ENCODE measurements around the gene IL36G.

The IL36G gene

DNA sequence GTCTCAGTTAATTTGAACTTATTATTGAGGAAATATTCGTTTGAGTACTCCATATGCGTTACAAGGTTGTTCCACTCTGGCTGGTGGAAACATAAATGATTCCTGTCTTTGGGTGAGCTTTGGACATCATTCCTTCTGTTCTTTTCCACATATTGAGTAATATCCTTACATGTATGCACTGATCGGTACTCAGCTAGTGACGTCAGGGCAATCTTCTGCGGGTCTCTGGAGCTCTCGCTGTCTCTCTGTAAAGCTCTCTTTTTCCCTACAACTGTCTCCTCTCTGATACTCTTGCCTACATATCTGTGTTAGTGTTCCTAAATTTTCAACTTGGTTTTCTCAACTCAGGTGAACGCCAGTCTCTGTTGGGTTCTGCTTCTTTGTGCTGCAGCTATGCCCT, 23.4 kb upstream of the IL36G start:
- H3K27me3 Mint-ChIP-seq, result peaks cover 40% of the 10 kb centered on the region
- no peak for DNase-seq (ENCODE audit: low spot score in 2 of 2)
- H3K4me1 Mint-ChIP-seq, result no peaks in the 10 kb centered on the region

DNA sequence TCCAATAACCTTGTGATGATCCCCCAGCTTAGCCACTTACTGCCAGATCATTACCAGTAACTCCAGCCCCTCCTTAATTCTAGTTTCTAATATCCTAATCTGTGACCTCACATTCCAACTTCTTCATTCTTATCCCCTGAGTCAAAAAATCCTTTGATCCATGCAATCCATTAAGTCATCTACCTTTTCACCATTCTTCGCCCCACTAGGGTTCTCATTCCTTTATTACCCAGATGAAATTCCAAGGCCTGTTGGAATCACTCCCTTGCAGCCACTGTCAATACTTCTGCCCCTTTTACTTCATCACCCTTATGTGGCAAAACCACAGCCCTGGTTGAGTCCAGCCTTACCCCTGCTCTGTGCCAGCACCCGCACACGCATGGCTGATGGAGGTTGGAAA, 20.3 kb upstream of the IL36G start:
- Mint-ChIP-seq H3K36me3 (ENCODE audit: insufficient read depth) (no peaks in the 10 kb centered on the region), H3K27ac (ENCODE audit: low read depth) (no peak overlapping the region), H3K9me3 (no peaks in the 10 kb centered on the region), H3K27me3 (peaks cover 13% of the 10 kb centered on the region), H3K4me3 (no peak overlapping the region), H3K4me1 (no peaks in the 10 kb centered on the region)
- ATAC-seq (replicated peaks; ENCODE audit: extremely low read depth, poor library complexity, severe bottlenecking), result no peak
- DNase-seq (ENCODE audit: low spot score in 2 of 2), result no peak

More for the DNA sequence above, 23.4 kb upstream of the IL36G start:
- Mint-ChIP-seq H3K4me3 (no peak overlapping the region), H3K36me3 (ENCODE audit: insufficient read depth) (no peaks in the 10 kb centered on the region), H3K27ac (ENCODE audit: low read depth) (no peak overlapping the region), H3K9me3 (no peaks in the 10 kb centered on the region)
- no peak for ATAC-seq (replicated peaks; ENCODE audit: extremely low read depth, poor library complexity, severe bottlenecking)

DNA sequence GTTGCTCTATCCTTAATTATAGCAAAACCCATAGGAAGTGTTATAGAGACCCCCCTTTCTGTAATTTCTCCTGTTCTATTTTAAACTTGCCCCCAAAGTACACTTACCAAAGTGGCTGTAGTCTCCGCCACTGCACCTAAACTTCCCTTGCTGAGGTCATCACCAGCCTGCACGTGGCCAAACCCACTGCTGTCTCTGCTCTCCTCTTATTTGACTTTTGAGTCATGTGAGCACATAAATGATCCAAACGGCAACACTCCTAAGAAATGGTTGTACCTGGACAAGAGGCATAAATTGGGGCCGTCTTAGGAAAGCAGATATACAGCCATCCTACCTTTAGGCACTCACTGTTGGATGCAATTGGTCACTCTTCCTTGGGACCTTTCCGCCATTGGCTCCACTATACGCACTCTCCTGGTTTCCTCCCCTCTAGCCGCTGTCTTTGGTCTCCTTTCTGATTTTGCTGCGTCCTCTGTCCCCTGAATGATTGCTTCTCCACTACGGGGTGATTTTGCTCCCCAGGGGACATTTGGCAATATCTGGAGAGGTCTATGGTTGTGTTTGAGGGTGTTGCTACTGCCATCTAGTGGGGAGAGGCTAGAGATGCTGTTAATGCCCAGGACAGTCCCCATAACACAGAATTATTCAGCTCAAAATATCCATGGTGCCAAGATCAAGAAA, 19.2 kb upstream of the IL36G start:
- no peaks in the 10 kb centered on the region for H3K36me3 Mint-ChIP-seq (ENCODE audit: insufficient read depth)
- no peak overlapping the region for H3K4me3 Mint-ChIP-seq
- DNase-seq (ENCODE audit: low spot score in 2 of 2) (no peak), ATAC-seq (replicated peaks; ENCODE audit: extremely low read depth, poor library complexity, severe bottlenecking) (peak; percentile 70)
- no peaks in the 10 kb centered on the region for H3K9me3 Mint-ChIP-seq
- H3K27ac Mint-ChIP-seq (ENCODE audit: low read depth), result no peak overlapping the region
- H3K27me3 Mint-ChIP-seq, result peaks cover 13% of the 10 kb centered on the region
- H3K4me1 Mint-ChIP-seq, result no peaks in the 10 kb centered on the region

DNA sequence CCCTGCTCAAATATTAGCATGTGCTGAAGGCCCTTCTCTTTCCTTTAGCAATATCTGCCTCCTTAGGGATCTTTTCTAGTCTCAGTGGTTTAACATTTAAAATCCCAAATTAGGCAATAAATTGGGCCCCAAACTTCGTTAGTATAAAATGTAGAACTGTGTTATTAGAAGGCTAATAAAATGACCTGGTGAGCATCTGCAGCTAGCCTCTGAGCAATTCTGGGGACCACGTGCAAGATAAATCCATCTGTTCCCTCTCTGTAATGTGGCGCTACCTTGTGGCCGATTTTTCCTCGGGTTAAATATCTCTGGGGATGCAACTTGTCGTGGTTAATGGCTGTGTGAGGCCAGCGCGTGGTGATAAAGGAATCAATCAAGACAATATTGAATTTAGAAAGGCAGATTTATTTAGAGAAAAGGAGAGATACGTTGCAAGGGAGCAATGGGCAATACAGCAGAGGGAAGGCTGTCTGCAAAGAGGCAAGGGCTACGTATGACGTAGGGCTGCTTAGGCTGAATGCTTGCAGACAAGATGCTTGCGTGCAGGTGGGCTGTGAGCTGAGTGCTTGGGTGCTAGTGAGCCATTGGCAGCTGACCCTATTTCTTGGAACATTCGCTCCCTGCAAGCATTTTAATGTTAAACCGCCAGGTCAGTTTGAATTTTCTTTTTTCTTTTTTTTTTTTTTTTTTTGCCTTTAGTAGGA, 18.5 kb upstream of the IL36G start:
- no peak for DNase-seq (ENCODE audit: low spot score in 2 of 2)
- H3K27ac Mint-ChIP-seq (ENCODE audit: low read depth), result no peak overlapping the region
- no peaks in the 10 kb centered on the region for H3K36me3 Mint-ChIP-seq (ENCODE audit: insufficient read depth)
- no peak for ATAC-seq (replicated peaks; ENCODE audit: extremely low read depth, poor library complexity, severe bottlenecking)
- H3K4me1 Mint-ChIP-seq, result no peaks in the 10 kb centered on the region
- no peak overlapping the region for H3K4me3 Mint-ChIP-seq
- H3K27me3 Mint-ChIP-seq, result peaks cover 10% of the 10 kb centered on the region
- no peaks in the 10 kb centered on the region for H3K9me3 Mint-ChIP-seq

DNA sequence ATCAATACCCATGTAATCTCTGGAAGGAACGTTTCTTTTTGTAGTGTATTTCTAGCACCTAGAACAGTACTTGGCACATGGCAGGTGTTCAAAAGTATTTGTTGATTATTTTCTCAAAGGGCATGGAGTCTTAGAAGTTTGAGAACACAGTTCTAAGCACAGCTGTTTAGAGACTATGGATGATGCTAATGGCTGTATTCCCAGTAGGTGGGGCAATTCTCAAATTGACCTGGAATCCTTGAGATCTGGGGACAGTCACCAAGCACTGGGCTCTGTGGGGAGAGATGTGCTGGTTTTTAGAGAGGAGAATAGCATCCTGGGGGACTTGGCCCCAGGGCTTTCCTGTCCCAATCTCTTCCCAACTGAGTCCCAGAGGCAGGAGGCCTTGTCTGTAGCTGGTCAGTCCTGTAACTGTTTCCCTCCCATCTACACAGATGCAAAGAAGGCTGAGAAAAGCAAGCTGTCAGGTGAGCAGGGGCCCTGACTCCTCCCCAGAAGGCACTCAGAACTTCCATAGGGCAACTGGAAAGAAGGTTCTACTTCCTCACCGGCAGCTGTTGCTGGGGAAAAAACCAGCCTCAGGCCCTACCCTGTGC, 17.5 kb upstream of the IL36G start:
- no peak overlapping the region for H3K4me3 Mint-ChIP-seq
- ATAC-seq (replicated peaks; ENCODE audit: extremely low read depth, poor library complexity, severe bottlenecking) (no peak), DNase-seq (ENCODE audit: low spot score in 2 of 2) (no peak)
- no peaks in the 10 kb centered on the region for H3K9me3 Mint-ChIP-seq
- no peaks in the 10 kb centered on the region for H3K36me3 Mint-ChIP-seq (ENCODE audit: insufficient read depth)
- no peaks in the 10 kb centered on the region for H3K27me3 Mint-ChIP-seq
- no peak overlapping the region for H3K27ac Mint-ChIP-seq (ENCODE audit: low read depth)
- H3K4me1 Mint-ChIP-seq, result no peaks in the 10 kb centered on the region

DNA sequence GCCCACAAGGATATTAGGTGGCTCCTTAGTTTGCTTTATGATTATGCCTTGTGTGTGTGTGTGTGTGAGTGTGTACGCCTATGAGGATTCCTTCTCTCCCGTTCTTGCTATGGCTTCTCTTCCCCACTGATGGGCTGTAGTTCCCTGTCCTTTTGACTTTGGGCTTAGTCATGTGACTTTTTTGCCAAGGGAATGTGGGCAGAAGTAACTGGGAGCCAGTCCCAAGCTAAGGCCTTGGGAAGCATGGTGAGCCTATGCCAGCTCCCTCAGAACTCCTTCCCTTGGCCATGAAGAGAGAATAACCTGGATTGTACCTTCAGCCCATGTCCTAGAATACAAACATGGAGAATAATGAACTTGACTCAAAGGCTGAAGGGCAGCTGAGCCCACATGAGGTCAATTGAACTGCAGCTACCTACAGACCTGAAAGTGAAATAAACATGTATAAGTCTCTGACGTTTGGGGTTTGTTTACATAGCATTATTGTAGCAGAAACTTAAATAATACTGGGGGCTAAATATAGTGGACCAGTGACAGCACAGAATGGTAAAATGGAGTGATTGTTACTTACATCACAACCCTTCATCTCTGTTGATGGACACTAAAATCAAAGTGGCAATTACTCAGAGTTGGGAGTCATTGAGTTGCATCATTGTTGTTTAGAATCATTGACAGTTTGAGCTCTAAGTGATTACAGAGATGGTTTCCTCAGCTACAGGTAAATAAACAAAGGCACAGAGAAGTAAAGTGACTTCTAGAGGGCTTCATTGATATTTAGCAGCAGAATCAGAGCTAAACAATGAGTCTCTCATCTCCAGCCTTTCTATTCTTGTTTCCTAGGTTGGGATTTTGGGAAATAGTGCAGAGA, 15.3 kb upstream of the IL36G start:
- Mint-ChIP-seq H3K27me3 (peaks cover 9% of the 10 kb centered on the region), H3K4me1 (no peaks in the 10 kb centered on the region), H3K36me3 (ENCODE audit: insufficient read depth) (no peaks in the 10 kb centered on the region), H3K9me3 (no peaks in the 10 kb centered on the region), H3K4me3 (no peak overlapping the region), H3K27ac (ENCODE audit: low read depth) (no peak overlapping the region)
- DNase-seq (ENCODE audit: low spot score in 2 of 2) (no peak), ATAC-seq (replicated peaks; ENCODE audit: extremely low read depth, poor library complexity, severe bottlenecking) (no peak)

DNA sequence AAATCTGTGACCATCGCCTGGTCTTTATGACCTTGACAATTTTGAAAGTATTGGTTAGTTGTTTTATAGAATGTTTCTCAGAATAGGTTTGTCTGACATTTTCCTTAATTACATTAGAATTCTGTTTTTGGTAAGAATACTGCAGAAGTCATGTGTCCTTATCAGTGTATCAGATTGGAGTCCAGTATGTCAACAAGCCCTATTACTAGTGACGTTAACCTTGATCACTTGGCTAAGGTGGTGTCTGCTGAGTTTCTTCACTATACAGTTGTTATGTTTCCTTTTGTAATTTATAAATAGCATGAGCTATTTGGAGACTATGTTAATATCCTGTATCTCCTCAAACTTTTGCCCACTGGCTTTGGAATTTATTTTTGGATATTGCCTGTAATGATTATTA, 10.8 kb upstream of the IL36G start:
- Mint-ChIP-seq H3K9me3 (no peaks in the 10 kb centered on the region), H3K27me3 (peaks cover 27% of the 10 kb centered on the region), H3K36me3 (ENCODE audit: insufficient read depth) (no peaks in the 10 kb centered on the region), H3K4me1 (no peaks in the 10 kb centered on the region), H3K27ac (ENCODE audit: low read depth) (no peak overlapping the region), H3K4me3 (no peak overlapping the region)
- ATAC-seq (replicated peaks; ENCODE audit: extremely low read depth, poor library complexity, severe bottlenecking) (no peak), DNase-seq (ENCODE audit: low spot score in 2 of 2) (no peak)

DNA sequence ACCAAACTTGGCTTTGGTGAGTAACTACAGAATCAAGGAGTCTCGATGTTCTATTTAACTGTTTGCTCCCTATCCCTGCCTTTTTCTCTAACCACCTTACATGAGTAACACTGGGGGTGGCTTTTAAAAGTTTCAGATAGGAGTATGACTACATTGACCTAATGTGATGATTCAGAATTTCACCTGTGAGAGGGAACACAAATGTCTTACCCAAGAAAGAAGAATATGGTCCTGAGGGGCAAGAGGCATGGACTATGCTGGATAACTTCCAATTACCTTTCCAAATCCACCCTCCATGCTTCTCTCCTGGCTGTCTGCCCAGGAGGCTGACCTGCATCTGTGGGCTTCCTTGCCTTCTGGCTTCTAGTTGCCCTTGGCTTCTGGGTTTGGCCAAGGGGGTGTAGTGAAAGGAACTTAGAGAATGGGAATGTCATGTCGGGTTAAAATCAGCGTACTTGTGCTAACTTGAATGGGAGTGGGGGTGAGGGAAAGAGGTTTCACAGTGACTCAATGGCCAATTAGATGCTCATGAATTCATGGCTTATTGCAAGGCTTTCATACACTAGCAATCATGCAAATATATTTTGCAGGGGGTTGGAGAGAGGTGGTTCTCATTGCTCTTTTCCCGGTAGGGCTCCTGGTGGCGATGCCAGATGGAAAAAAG, 5.3 kb upstream of the IL36G start:
- no peaks in the 10 kb centered on the region for H3K36me3 Mint-ChIP-seq (ENCODE audit: insufficient read depth)
- no peak overlapping the region for H3K4me3 Mint-ChIP-seq
- H3K27ac Mint-ChIP-seq (ENCODE audit: low read depth), result no peak overlapping the region
- peaks cover 43% of the 10 kb centered on the region for H3K27me3 Mint-ChIP-seq
- H3K9me3 Mint-ChIP-seq, result no peaks in the 10 kb centered on the region
- no peaks in the 10 kb centered on the region for H3K4me1 Mint-ChIP-seq
- DNase-seq (ENCODE audit: low spot score in 2 of 2) (no peak), ATAC-seq (replicated peaks; ENCODE audit: extremely low read depth, poor library complexity, severe bottlenecking) (no peak)

DNA sequence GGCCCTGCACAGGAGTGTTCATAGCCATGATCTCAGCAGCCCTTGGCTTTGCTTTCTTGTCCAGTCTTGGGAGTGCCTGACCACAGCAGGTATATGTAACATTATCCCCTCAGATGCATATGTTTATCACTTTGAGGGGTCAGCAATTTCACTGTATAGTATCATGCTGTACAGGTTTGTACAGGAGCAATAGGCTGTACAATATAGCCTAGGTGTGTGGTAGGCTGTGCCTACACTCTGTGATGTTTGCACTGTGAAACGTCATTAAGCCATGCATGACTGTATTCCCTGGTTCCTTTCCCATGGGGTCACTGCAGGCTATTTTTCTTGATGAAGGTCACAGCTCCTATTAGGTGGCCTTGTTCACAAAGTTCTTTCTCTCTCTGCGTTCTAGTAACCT, 4.7 kb upstream of the IL36G start:
- DNase-seq (ENCODE audit: low spot score in 2 of 2) (no peak), ATAC-seq (replicated peaks; ENCODE audit: extremely low read depth, poor library complexity, severe bottlenecking) (no peak)
- H3K27ac Mint-ChIP-seq (ENCODE audit: low read depth), result no peak overlapping the region

DNA sequence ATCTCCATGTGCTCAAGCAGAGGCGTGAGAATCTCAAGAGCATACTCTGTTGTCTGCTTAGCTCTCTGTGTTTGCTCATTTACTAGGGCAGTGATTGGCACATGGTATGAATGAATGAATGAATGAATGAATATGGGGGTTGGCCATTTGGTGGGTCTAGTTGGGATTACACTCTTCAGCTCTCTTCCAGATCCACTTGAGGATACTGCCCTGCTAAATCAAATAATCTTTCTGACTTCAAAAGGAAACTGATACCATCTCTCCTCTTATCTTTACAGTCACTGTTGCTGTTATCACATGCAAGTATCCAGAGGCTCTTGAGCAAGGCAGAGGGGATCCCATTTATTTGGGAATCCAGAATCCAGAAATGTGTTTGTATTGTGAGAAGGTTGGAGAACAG, 1.9 kb downstream of the IL36G start:
- H3K4me1 Mint-ChIP-seq, result no peaks in the 10 kb centered on the region
- peaks cover 24% of the 10 kb centered on the region for H3K27me3 Mint-ChIP-seq
- H3K27ac Mint-ChIP-seq (ENCODE audit: low read depth), result no peak overlapping the region
- no peak overlapping the region for H3K4me3 Mint-ChIP-seq
- H3K36me3 Mint-ChIP-seq (ENCODE audit: insufficient read depth), result no peaks in the 10 kb centered on the region
- no peak for ATAC-seq (replicated peaks; ENCODE audit: extremely low read depth, poor library complexity, severe bottlenecking)
- H3K9me3 Mint-ChIP-seq, result no peaks in the 10 kb centered on the region
- no peak for DNase-seq (ENCODE audit: low spot score in 2 of 2)

More for the DNA sequence above, 4.7 kb upstream of the IL36G start:
- H3K36me3 Mint-ChIP-seq (ENCODE audit: insufficient read depth), result no peaks in the 10 kb centered on the region
- no peak overlapping the region for H3K4me3 Mint-ChIP-seq
- H3K9me3 Mint-ChIP-seq, result no peaks in the 10 kb centered on the region
- H3K27me3 Mint-ChIP-seq, result peaks cover 43% of the 10 kb centered on the region
- no peaks in the 10 kb centered on the region for H3K4me1 Mint-ChIP-seq

DNA sequence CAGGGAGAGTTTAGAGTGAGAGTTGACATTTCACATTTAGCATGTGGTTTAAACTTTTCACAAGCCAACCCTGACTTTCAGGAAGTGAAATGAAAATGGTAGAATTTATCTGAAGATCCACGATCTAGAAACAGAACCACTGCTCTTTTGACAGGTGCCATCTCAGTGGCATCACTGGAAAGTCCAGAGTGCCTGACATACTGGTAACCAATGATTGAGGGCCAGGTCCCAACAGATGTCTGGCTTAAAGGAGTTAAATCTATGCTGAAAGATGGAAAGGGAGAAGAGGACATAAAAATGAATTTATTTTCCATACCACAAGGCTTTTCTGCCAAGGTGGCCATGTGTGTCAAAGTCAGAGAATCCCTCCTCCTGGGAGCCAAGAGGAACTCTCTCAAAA, 2.7 kb downstream of the IL36G start:
- no peaks in the 10 kb centered on the region for H3K36me3 Mint-ChIP-seq (ENCODE audit: insufficient read depth)
- DNase-seq (ENCODE audit: low spot score in 2 of 2), result no peak
- no peak for ATAC-seq (replicated peaks; ENCODE audit: extremely low read depth, poor library complexity, severe bottlenecking)
- no peaks in the 10 kb centered on the region for H3K9me3 Mint-ChIP-seq
- no peak overlapping the region for H3K4me3 Mint-ChIP-seq
- no peaks in the 10 kb centered on the region for H3K4me1 Mint-ChIP-seq
- H3K27ac Mint-ChIP-seq (ENCODE audit: low read depth), result no peak overlapping the region
- peaks cover 16% of the 10 kb centered on the region for H3K27me3 Mint-ChIP-seq

DNA sequence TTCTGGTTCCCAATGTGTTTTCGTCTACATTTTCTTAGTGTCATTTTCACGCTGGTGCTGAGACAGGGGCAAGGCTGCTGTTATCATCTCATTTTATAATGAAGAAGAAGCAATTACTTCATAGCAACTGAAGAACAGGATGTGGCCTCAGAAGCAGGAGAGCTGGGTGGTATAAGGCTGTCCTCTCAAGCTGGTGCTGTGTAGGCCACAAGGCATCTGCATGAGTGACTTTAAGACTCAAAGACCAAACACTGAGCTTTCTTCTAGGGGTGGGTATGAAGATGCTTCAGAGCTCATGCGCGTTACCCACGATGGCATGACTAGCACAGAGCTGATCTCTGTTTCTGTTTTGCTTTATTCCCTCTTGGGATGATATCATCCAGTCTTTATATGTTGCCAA, 7.3 kb downstream of the IL36G start:
- ATAC-seq (replicated peaks; ENCODE audit: extremely low read depth, poor library complexity, severe bottlenecking) (peak; percentile 94), DNase-seq (ENCODE audit: low spot score in 2 of 2) (peak in 1 of 2 donors; percentile 14)
- Mint-ChIP-seq H3K27me3 (no peaks in the 10 kb centered on the region), H3K4me1 (no peaks in the 10 kb centered on the region), H3K36me3 (ENCODE audit: insufficient read depth) (no peaks in the 10 kb centered on the region), H3K9me3 (no peaks in the 10 kb centered on the region), H3K27ac (ENCODE audit: low read depth) (no peak overlapping the region), H3K4me3 (no peak overlapping the region)
